Kidney tubule cell (primary cell): ENCODE results near the gene DDX39B.
A peak's percentile ranks its signal among the peaks of the same experiment; 100 is the strongest.
"Not testable (repeated sequence)": the region's sequence is repeated elsewhere in the genome, so short reads cannot be mapped to it uniquely, and the experiment has no call there.

Experiments used
- DNase-seq: peaks from one replicate; pipeline ENCODE4 v3.0.0-alpha.2; 2018; ENCODE audit warnings: low spot score

DDX39B gene

DNA sequence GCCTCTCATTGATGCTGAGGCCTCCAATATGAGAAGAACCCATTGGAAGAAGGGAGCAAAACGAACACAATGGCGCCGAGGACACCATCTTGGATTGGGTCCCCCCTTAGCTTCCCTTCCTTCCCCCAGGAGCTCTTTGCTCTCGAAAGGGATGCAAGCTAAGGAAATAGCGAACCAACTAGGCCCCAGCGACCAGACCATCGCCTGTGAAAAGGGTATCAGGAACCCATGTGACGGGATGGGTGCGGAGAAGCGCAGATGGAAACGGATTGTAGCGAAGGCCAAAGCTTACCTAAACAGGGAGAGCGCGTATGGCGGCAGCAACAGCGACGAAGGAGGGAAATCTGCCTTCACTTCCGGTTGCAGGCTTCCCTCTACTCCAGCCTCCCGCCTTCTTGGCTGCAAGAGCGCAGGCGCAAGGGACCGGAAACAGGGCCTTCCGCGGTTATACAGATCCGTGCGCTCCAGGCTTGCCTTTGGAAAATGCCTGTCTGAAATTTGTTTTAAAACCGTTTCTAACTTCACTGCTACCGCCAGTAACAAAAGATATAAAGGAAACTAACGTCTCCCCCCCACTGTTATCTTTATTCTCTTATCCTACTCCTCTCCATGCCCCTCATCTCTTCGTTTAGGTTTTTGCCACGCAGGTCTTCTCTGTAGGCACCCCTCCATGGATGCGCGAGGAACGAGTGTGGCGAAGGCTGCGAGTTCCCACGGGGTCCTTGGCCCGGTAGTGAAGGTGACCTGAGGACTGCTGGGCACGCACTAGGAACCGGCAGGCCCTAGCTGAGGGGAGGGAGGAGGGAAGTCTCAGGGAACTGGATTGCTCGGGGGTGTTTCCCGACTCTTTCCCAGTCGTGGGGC, at the start of gene DDX39B:
TSS of gene DDX39B (minus strand) at position 346 of the 864 bp plus-strand sequence. CDS start 1,471 bp downstream, outside the sequence.
- DNase-seq, result peak; percentile 97

DNA sequence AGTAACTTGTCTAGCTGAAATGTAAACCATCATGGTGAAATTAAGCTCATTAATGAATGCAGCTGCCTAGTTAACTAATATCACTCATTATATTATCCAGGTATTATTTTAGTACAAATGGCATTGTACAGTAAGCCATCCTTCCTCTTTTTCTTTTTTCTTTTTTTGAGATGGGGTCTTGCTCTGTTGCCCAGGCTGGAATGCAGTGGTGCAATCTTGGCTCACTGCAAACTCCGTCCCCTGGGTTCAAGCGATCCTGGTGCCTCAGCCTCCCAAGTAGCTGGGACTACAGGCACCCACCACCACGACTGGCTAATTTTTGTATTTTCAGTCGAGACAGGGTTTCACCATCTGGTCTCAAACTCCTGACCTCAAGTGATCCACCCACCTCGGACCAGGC, 48.9 kb upstream of the DDX39B start:
- DNase-seq, result not testable (repeated sequence)

- DNase-seq, result no peak
Observed at GRCh38 chr6:31588871-31589650, 47.3 kb upstream of the DDX39B start.

DNA sequence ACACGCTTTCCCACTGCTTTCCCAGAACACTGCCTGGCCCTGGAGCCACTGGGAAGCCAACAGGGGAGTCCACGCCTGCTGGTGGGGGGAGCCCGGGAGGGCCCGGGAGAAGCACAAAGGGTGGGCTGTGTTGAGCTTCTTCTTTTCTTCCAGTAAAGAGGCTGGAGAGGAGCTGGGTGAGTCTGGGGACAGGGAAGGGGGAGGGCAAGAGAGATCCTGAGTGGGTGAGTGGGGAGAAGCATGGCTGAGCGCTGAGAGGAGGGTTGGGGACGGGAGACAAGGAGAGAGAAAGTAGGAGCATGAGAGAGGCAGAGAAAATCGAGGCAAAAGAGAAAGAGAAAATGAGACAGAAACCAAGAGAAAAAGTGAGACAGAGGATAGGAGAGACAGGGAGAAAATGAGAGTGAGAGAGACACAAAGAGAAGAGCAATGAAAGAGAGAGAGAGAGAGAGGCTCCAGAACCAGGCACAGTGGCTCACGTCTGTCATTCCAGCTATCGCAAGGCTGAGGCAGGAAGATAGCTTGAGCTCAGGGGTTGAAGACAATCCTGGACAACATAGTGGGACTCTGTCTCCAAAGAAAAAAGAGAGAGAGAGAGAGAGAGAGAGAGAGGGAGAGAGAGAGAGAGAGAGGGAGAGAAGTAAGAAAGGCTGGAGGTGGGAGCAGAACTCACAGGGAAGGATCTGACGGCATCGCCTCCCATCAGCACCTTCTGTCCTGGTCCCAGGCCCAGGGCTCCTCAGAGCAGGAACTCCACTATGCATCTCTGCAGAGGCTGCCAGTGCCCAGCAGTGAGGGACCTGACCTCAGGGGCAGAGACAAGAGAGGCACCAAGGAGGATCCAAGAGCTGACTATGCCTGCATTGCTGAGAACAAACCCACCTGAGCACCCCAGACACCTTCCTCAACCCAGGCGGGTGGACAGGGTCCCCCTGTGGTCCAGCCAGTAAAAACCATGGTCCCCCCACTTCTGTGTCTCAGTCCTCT, 46.3 kb upstream of the DDX39B start:
- no peak for DNase-seq

DNA sequence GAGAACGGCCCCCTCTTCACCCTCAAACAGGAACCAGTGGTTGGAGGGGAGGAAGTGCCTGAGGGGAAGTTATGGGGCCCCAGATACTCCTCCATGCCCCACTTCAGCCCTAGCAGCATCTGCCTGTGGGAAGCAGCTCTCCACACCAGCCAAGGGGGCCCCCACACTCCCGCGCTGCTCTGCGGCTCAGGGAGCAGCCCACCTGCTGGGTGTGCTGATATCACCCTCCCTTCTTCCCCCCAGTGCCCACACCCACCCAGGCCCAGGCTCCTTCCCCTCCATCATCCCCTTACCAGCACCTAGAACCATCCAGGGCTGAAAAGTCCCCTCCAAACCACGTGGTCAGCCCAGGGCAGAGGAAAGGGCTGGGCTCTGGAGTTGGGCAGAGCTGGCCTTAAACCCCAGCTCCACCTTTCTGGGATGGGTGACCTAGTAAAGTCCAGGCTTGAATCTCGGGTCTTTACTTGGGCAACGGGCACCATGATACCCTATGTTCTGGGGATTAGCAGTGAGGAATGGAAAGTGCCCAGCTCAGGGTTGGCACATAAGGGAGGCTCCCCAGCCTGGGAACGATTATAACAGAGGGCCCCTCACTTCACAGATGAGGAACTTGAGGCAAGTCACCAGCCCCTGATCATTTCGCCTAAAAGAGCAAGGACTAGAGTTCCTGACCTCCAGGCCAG, 44.9 kb upstream of the DDX39B start:
- DNase-seq, result no peak

GRCh38 chr6:31586008-31586407, 44.2 kb upstream of the DDX39B start, which contains the start of gene LST1:
Gene LST1 (plus strand): TSS chr6:31586277. CDS start chr6:31587300, 1,023 bp downstream.
- DNase-seq, result no peak

DNA sequence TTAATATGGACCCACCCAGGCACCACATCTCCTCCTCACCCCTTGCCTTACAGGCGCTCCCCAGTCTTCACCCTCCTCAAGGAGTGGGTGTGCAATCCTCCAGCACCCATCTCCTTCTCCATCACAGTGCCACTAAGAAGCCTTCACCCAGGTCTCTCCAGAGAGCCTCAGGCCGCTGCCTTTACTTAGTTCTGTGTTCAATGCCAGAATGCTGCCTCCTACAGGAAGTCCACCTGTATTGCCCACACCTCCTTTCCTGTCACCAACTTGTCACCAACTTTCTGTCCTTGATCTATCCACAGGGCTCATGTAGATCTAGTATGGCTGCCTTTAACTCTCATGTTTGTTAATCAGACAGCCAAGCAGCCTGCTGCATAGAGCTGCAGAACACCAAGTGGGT, 43.7 kb upstream of the DDX39B start:
- peak; percentile 43 for DNase-seq

DNA sequence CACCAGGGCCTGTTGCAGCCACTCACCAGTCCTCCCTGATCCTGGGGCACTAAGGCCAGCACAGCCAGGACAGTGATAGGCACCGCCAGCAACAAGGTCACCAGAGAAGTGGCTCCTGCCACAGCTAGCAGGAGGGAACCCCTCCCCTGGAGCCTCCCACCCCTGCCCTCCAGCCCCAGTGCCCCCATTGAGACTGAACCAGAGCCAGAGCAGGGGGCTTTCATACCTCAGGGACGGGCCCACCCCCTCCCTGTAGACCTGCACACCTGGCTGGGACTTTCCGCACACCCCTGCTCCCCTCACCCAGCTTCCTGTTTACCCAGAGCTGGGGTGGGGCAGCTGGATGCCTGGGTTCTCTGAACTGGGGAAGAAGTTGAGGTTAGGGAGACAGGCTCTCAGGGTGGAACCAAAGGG, 40.4 kb upstream of the DDX39B start, which contains the start of gene LTB:
TSS of gene LTB (minus strand) at position 195 of the 414 bp plus-strand sequence. CDS start at position 188, 7 bp downstream.
- peak; percentile 3 for DNase-seq

- DNase-seq, result peak; percentile 27
Observed at GRCh38 chr6:31581434-31582229, 39.8 kb upstream of the DDX39B start.

DNA sequence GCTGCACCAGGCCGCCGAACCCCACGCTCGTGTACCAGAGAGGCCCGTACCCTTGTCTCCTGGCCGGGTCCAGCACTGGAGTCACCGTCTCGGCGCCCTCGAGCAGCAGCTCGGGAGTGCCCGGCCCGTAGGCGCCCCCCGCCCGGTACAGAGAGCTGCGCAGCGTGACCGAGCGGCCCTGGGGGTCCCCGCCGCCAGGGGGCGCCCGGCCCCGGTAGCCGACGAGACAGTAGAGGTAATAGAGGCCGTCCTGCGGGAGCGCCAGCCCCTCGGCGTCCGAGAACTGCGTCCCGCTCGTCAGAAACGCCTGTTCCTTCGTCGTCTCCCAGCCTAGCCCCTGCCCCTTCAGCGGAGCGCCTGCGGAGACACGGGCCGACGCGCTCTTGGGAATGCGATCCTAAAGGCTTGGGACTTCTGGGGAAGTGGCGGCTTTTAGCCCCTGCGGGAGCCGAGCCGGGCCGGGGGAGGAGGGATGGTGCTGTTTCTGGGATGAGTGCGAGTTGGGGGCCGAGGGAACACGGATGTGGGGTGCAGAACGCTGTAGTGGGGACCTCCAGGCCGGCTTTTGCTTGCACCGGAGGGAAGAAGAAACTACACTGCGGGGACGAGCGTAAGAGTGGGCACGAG, 39.1 kb upstream of the DDX39B start:
- DNase-seq, result peak; percentile 81

- peak; percentile 3 for DNase-seq
Observed at GRCh38 chr6:31580438-31580740, 38.6 kb upstream of the DDX39B start.

DNA sequence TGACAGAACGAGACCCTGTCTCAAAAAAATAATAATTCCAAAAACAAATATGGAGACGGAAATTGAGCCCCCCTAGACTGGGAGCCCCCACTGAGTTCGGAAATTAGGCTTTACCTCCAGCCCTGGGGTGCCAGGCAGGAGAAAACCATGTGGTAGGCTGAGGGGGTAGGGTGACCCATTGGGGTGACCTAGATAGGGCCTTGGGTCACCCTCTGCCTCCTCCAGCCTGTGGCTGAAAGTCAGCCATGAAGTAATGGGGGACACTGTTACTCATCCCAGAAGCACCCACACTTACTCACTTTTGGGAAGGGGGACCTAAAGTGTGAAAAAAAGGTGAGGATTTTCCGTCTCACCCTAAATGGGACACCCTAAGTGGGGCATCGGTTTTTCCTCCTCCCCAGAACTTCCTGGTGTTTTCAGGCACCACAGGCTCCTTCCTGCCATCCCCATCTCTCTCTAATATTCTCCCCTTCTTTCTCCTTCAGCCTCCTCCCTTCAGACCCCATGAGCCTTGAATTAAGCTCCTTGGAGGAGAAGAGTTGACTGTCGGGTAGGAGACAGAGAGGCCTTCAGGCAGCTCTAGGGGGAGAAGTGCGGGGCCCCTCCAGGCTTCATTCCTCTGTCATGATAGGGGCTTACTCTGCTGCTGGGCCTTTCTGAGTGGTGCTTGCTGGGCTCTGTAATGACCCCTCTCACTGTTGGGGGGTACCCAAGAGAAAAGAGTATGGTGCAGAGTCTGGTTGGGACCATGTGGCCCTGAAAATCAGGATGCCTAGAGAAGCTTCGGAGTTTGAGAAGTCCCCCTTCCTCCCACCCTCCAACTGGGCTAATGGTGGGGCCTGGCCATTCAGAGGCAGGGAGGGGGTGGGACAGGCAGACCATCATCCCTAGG, 38.0 kb upstream of the DDX39B start:
- DNase-seq, result peak; percentile 9

- DNase-seq, result peak; percentile 46
Observed at GRCh38 chr6:31579119-31579505, 37.3 kb upstream of the DDX39B start.

GRCh38 chr6:31578184-31579118, 36.6 kb upstream of the DDX39B start:
- peak; percentile 97 for DNase-seq

DNA sequence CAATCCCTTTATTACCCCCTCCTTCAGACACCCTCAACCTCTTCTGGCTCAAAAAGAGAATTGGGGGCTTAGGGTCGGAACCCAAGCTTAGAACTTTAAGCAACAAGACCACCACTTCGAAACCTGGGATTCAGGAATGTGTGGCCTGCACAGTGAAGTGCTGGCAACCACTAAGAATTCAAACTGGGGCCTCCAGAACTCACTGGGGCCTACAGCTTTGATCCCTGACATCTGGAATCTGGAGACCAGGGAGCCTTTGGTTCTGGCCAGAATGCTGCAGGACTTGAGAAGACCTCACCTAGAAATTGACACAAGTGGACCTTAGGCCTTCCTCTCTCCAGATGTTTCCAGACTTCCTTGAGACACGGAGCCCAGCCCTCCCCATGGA, 35.8 kb upstream of the DDX39B start:
- DNase-seq, result peak; percentile 7

DNA sequence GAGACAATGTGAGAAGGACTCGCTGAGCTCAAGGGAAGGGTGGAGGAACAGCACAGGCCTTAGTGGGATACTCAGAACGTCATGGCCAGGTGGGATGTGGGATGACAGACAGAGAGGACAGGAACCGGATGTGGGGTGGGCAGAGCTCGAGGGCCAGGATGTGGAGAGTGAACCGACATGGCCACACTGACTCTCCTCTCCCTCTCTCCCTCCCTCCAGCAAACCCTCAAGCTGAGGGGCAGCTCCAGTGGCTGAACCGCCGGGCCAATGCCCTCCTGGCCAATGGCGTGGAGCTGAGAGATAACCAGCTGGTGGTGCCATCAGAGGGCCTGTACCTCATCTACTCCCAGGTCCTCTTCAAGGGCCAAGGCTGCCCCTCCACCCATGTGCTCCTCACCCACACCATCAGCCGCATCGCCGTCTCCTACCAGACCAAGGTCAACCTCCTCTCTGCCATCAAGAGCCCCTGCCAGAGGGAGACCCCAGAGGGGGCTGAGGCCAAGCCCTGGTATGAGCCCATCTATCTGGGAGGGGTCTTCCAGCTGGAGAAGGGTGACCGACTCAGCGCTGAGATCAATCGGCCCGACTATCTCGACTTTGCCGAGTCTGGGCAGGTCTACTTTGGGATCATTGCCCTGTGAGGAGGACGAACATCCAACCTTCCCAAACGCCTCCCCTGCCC, 35.2 kb upstream of the DDX39B start:
- peak; percentile 8 for DNase-seq
